Activated T-cell treated with anti-CD3 and anti-CD28 coated beads, Interleukin-2, amount 50 U/mL, for 24 hours (primary cell): ENCODE data around the gene FBXO44.

ENCODE experiments used
- DNase-seq: peaks from one replicate; pipeline ENCODE4 v3.0.0-alpha.2; 2020
- H3K27ac Mint-ChIP-seq: 2 replicates; pipeline ENCODE4 v1.8.0; 2020; ENCODE audit warnings: mild to moderate bottlenecking, mixed read lengths
- H3K27me3 Mint-ChIP-seq: 2 replicates; pipeline ENCODE4 v1.8.0; 2020; ENCODE audit warnings: mixed read lengths
- H3K36me3 Mint-ChIP-seq: 2 replicates; pipeline ENCODE4 v1.8.0; 2020; ENCODE audit warnings: low read depth, mixed read lengths
- H3K4me1 Mint-ChIP-seq: 2 replicates; pipeline ENCODE4 v1.8.0; 2020; ENCODE audit warnings: low read depth, mixed read lengths
- H3K4me3 Mint-ChIP-seq: 2 replicates; pipeline ENCODE4 v1.8.0; 2020; ENCODE audit warnings: mild to moderate bottlenecking, moderate library complexity, mixed read lengths
- H3K9me3 Mint-ChIP-seq: 2 replicates; pipeline ENCODE4 v1.8.0; 2020; ENCODE audit warnings: mixed read lengths

FBXO44 gene

DNA sequence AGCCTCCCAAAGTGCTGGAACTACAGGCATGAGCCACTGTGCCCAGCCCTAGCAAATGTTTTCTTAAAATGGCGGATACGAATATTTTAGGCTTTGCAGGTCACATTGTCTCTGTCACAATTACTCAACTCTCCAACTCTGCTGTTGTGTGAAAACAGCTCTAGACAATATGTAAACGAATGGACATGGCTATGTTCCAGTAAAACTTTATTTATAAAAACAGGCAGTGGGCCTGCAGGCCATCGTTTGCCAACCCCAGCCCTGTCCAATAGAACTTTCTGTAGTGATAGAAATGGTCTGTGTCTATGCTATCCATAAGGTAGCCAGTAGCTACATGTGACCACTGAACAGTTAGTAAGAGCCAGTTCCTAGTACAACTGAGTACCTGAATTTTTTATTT lies 5.1 kb downstream of the FBXO44 start:
- Mint-ChIP-seq H3K4me3 (no peak overlapping the region), H3K27me3 (no peaks in the 10 kb centered on the region), H3K36me3 (peaks cover 54% of the 10 kb centered on the region), H3K9me3 (no peaks in the 10 kb centered on the region), H3K4me1 (peaks cover 10% of the 10 kb centered on the region), H3K27ac (no peak overlapping the region)
- DNase-seq = no peak

DNA sequence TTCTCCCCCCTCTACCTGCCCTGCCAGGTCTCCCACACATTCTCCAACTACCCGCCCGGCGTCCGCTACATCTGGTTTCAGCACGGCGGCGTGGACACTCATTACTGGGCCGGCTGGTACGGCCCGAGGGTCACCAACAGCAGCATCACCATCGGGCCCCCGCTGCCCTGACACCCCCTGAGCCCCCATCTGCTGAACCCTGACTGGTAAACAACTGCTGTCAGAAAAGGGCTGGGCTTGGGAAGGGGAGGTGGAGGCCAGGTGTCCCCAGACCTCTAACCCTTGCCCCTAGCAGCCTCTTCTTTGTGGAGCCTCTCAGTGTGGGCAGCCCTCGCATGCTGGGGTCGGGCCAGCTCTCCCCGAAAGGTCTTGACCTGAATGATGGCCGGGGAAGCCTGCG lies 6.4 kb downstream of the FBXO44 start:
- no peak overlapping the region for H3K27ac Mint-ChIP-seq
- no peaks in the 10 kb centered on the region for H3K27me3 Mint-ChIP-seq
- H3K36me3 Mint-ChIP-seq = peaks cover 51% of the 10 kb centered on the region
- no peak overlapping the region for H3K4me3 Mint-ChIP-seq
- DNase-seq = no peak
- H3K9me3 Mint-ChIP-seq = no peaks in the 10 kb centered on the region
- H3K4me1 Mint-ChIP-seq = peaks cover 1% of the 10 kb centered on the region

DNA sequence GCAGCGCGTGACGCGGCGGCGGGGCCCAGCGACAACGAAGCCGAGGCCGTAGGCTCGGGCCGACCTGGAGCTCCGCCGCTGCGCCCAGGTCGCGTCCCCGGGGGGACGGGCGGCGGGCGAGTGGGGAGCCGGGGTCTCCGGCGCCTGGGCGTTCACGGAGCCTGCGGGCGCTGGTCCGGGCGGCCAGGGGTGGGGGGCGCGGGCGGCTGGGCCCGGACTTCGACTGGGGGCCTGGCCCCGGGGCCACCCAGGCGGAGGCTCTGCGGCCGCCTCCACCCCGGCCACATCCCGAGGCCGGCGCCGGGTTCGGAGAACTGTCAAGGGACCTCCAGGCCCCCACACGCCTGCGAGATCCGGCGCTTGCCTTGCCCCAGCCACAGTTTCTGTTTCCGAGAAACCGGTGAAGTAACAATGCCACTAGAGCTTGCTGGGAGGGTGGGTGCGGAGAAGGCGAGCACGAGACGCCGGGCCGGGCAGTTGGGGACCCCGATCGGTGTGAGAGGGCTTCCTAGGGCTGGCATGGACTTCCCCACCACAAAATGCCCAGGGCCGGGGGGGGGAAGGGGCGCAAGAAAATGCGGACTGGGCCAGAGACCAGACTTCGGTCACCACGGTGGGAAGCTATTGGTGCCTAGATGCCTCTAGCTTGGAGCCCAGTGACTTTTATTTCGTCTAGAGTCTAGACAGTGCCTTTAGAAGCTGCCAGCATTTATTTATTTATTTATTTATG lies 9.8 kb downstream of the FBXO44 start:
- DNase-seq = peak; percentile 76
- peaks cover 36% of the 10 kb centered on the region for H3K36me3 Mint-ChIP-seq
- H3K27ac Mint-ChIP-seq = peak overlapping the region; percentile 88
- no peaks in the 10 kb centered on the region for H3K4me1 Mint-ChIP-seq
- peak overlapping the region; percentile 82 for H3K4me3 Mint-ChIP-seq
- H3K27me3 Mint-ChIP-seq = no peaks in the 10 kb centered on the region
- H3K9me3 Mint-ChIP-seq = no peaks in the 10 kb centered on the region

- no peaks in the 10 kb centered on the region for H3K27me3 Mint-ChIP-seq
- DNase-seq = no peak
- H3K4me1 Mint-ChIP-seq = no peaks in the 10 kb centered on the region
- H3K9me3 Mint-ChIP-seq = no peaks in the 10 kb centered on the region
- H3K36me3 Mint-ChIP-seq = peaks cover 37% of the 10 kb centered on the region
- no peak overlapping the region for H3K27ac Mint-ChIP-seq
- no peak overlapping the region for H3K4me3 Mint-ChIP-seq
Measured at GRCh38 chr1:11668516-11668915, 13.8 kb downstream of the FBXO44 start.

- no peak overlapping the region for H3K27ac Mint-ChIP-seq
- H3K4me1 Mint-ChIP-seq = no peaks in the 10 kb centered on the region
- no peaks in the 10 kb centered on the region for H3K9me3 Mint-ChIP-seq
- H3K4me3 Mint-ChIP-seq = no peak overlapping the region
- DNase-seq = no peak
- peaks cover 57% of the 10 kb centered on the region for H3K36me3 Mint-ChIP-seq
- H3K27me3 Mint-ChIP-seq = no peaks in the 10 kb centered on the region
Measured at GRCh38 chr1:11670747-11671146, 16.1 kb downstream of the FBXO44 start.

- peaks cover 61% of the 10 kb centered on the region for H3K36me3 Mint-ChIP-seq
- H3K9me3 Mint-ChIP-seq = no peaks in the 10 kb centered on the region
- no peak overlapping the region for H3K27ac Mint-ChIP-seq
Measured at GRCh38 chr1:11671205-11671543, 16.5 kb downstream of the FBXO44 start.

DNA sequence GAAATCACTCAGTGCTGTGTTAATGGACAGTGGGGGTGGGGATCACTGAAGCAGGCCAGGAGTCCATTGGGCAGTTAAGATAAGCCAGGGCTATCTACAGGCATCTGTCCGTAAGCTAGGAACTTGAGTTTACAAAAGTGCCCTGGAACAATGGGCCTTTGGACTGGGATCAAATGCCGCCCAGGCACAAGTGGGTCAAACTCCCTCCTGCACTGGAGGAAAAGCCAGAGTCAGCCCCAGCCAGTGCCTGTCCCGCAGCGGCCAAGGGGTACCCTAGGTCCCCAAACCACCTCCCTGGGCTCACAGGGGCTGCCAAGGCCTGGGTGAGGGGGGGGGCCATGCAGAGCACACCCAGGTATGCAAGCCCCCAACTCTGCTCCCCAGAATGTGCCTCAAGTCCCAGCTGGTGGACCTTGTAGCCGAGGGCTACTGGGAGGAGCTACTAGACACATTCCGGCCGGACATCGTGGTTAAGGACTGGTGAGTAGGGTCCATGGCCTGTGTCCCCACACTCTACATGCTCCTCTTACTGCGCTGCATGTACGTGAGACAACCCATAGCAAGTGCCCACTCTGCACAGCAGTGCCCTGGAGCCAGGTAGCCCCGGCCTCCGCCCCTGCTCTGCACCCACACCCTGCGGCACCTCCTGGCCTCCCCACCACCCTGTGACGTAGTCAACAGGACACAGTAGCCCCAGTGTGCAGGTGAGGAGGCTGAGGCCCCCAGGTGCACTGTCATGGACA lies 17.0 kb downstream of the FBXO44 start:
- Mint-ChIP-seq H3K27ac (no peak overlapping the region), H3K36me3 (peaks cover 66% of the 10 kb centered on the region)
- DNase-seq = no peak

More at GRCh38 chr1:11671205-11671543, 16.5 kb downstream of the FBXO44 start:
- Mint-ChIP-seq H3K4me1 (no peaks in the 10 kb centered on the region), H3K4me3 (no peak overlapping the region), H3K27me3 (no peaks in the 10 kb centered on the region)
- no peak for DNase-seq

DNA sequence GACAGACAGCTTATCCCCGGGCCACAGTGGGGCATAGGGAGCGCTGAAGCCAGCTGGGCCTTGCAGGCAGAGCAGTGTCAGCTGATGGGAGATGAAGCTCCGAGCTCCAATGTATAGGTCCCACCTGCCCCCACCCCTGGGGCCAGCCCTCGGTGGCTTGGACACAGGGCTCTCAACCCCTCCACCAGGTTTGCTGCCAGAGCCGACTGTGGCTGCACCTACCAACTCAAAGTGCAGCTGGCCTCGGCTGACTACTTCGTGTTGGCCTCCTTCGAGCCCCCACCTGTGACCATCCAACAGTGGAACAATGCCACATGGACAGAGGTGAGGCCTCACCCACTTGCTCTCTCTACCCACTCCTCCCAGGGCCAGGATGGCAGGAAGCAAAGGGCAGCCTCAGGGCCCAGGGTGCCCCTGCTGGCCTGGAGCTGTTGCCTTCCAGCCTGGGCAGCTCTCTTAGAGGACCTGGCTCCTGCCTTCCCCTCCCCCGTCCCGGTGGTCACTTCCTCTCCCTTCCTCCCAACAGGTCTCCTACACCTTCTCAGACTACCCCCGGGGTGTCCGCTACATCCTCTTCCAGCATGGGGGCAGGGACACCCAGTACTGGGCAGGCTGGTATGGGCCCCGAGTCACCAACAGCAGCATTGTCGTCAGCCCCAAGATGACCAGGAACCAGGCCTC lies 18.6 kb downstream of the FBXO44 start:
- peak overlapping the region; percentile 5 for H3K27ac Mint-ChIP-seq
- peaks cover 69% of the 10 kb centered on the region for H3K36me3 Mint-ChIP-seq
- no peak overlapping the region for H3K4me3 Mint-ChIP-seq
- H3K9me3 Mint-ChIP-seq = no peaks in the 10 kb centered on the region
- H3K4me1 Mint-ChIP-seq = no peaks in the 10 kb centered on the region
- no peaks in the 10 kb centered on the region for H3K27me3 Mint-ChIP-seq
- no peak for DNase-seq

More for the DNA sequence above, 17.0 kb downstream of the FBXO44 start:
- no peak overlapping the region for H3K4me3 Mint-ChIP-seq
- H3K9me3 Mint-ChIP-seq = no peaks in the 10 kb centered on the region
- H3K4me1 Mint-ChIP-seq = no peaks in the 10 kb centered on the region
- no peaks in the 10 kb centered on the region for H3K27me3 Mint-ChIP-seq

- Mint-ChIP-seq H3K9me3 (no peaks in the 10 kb centered on the region), H3K27ac (no peak overlapping the region), H3K4me1 (peaks cover 7% of the 10 kb centered on the region), H3K4me3 (no peak overlapping the region), H3K27me3 (no peaks in the 10 kb centered on the region), H3K36me3 (peaks cover 71% of the 10 kb centered on the region)
- DNase-seq = no peak
Measured at GRCh38 chr1:11674488-11674887, 19.8 kb downstream of the FBXO44 start.

GRCh38 chr1:11675325-11675724 lies 20.6 kb downstream of the FBXO44 start:
- Mint-ChIP-seq H3K9me3 (no peaks in the 10 kb centered on the region), H3K4me1 (peaks cover 12% of the 10 kb centered on the region), H3K27ac (no peak overlapping the region), H3K4me3 (no peak overlapping the region), H3K27me3 (no peaks in the 10 kb centered on the region), H3K36me3 (peaks cover 71% of the 10 kb centered on the region)
- DNase-seq = no peak

DNA sequence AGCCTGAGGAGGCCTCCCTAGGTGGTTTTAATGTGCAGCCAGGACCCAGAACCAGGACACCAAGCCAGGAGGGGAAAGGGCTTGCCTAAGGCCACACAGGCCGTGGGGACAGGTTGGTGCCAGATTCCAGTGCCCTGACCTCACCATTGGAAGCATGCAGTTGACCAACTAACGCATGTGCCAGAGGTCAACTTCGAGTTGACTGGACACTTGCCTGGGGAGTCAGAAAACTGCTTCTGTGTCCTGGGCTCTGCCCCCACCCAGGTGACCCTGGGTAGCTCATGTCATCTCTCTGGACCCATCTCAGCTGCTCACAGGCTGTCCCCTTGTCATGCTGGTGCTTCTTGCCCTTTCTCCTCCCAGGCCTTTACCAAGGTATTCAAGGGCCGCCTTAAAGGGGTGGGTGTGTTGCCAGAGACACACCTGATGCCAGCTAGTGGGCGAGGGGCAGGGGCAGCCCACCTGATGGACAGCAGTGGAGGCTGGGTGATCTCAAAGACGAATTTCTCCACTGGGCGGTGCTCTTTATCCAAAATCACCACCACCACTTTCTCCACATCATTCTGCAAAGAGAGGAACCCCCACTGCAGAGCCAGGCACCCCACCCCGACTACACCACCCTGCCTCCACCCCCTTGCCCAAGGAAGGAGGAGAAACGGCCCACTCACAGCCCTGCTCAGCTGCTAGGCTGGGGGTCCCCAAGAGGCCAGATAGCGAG lies 21.9 kb downstream of the FBXO44 start:
- Mint-ChIP-seq H3K36me3 (peaks cover 69% of the 10 kb centered on the region), H3K27me3 (no peaks in the 10 kb centered on the region), H3K27ac (no peak overlapping the region), H3K4me1 (peaks cover 12% of the 10 kb centered on the region), H3K9me3 (no peaks in the 10 kb centered on the region), H3K4me3 (no peak overlapping the region)
- no peak for DNase-seq

DNA sequence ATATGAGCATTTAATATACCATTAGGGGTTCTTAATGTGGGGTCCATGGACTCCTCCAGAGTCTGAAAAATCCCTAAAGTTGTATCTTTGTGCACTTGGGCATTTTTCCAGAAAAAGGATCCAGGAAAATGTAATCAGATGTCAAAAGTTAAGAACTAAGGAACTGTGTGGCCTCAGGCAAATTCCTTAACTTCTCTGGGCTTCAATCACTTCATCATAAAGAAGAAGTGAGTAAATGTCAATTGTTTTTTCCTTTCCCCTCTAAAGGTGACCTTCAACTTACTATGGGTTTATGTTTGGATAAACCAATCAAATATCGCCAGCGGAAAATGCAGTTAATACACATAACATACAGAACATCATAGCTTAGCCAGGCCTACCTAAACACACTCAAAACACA lies 23.8 kb downstream of the FBXO44 start:
- DNase-seq = no peak
- Mint-ChIP-seq H3K4me1 (peaks cover 19% of the 10 kb centered on the region), H3K27me3 (no peaks in the 10 kb centered on the region), H3K9me3 (no peaks in the 10 kb centered on the region), H3K4me3 (no peak overlapping the region), H3K36me3 (peaks cover 54% of the 10 kb centered on the region), H3K27ac (no peak overlapping the region)

DNA sequence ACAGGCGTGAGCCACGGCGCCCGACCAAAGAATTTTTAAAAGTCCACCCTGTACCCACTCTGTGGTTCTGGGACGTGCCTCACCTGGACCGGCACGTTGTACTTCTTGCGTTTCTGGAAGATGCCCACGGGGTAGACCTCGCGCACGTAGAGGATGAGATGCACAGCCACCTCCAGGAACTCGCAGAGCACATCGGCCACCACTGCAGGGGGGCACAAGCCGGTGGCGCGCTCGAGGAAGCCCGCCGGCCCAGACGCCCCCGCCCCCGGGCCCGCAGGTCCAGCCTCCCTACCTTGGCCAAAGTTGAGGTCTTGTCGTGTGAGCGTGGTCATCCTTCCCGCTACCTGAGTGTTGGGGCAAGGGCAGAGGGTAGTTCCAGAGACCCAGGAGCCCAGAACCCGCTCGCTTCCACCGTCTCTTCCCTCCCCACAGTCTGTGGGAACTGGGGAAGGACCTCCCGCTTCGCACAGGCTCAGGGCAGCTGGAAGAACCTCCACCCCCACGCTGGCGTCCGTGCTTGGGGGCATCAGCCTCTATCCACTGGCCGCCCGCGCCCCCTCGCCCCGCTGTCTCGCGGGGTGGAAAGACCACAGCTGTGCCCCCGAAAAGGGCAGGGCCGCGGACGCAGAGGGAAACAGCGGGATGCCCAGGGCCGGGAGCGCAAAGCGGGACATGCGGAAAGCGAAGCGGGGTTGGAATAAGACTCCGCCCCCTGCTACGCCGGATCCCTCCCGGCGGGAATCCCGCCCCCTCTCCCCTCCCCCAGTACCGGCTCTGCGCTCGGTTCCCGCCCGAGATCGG lies 25.8 kb downstream of the FBXO44 start:
- Mint-ChIP-seq H3K4me3 (peak overlapping the region; percentile 86), H3K4me1 (peaks cover 19% of the 10 kb centered on the region), H3K36me3 (peaks cover 36% of the 10 kb centered on the region), H3K27me3 (no peaks in the 10 kb centered on the region), H3K9me3 (no peaks in the 10 kb centered on the region), H3K27ac (peak overlapping the region; percentile 82)
- no peak for DNase-seq
